GM18868 (cell line): ENCODE data around the gene FHL3.
"Not testable (repeated sequence)": the region's sequence is repeated elsewhere in the genome, so short reads cannot be mapped to it uniquely, and the experiment has no call there.

ENCODE experiments used
- ATAC-seq: cut with Tn5 transposase; IDR thresholded peaks from one replicate; pipeline ENCODE4 v1.9.1; 2021; ENCODE audit warnings: mild to moderate bottlenecking, moderate library complexity; ENCODE audit not compliant: unreplicated experiment

Gene FHL3

GRCh38 chr1:38037221-38037939, 32.1 kb upstream of the FHL3 start:
- no peak for ATAC-seq

- ATAC-seq, result no peak
Measured at GRCh38 chr1:38034871-38035270, 29.6 kb upstream of the FHL3 start.

- ATAC-seq, result not testable (repeated sequence)
Measured at GRCh38 chr1:38032992-38033391, 27.7 kb upstream of the FHL3 start.

GRCh38 chr1:38031513-38031866, 26.2 kb upstream of the FHL3 start:
- ATAC-seq, result no peak

GRCh38 chr1:38030596-38031512, 25.5 kb upstream of the FHL3 start:
- ATAC-seq, result no peak

GRCh38 chr1:38029685-38030511, 24.6 kb upstream of the FHL3 start:
- ATAC-seq, result peak; percentile 53

GRCh38 chr1:38029081-38029681, 23.9 kb upstream of the FHL3 start:
- no peak for ATAC-seq

- ATAC-seq, result no peak
Measured at GRCh38 chr1:38028671-38029070, 23.4 kb upstream of the FHL3 start.

- peak; percentile 76 for ATAC-seq
Measured at GRCh38 chr1:38028105-38028591, 22.8 kb upstream of the FHL3 start.

- no peak for ATAC-seq
Measured at GRCh38 chr1:38027201-38028104, 22.1 kb upstream of the FHL3 start.

- no peak for ATAC-seq
Measured at GRCh38 chr1:38026592-38027200, 21.4 kb upstream of the FHL3 start.

GRCh38 chr1:38025664-38026063, 20.4 kb upstream of the FHL3 start:
- ATAC-seq, result no peak

- no peak for ATAC-seq
Measured at GRCh38 chr1:38025233-38025632, 19.9 kb upstream of the FHL3 start.

GRCh38 chr1:38022810-38023209, 17.5 kb upstream of the FHL3 start:
- ATAC-seq, result no peak

GRCh38 chr1:38021969-38022368, 16.7 kb upstream of the FHL3 start:
- ATAC-seq, result no peak

GRCh38 chr1:38020396-38020795, 15.1 kb upstream of the FHL3 start:
- ATAC-seq, result no peak

- ATAC-seq, result no peak
Measured at GRCh38 chr1:38018864-38019343, 13.6 kb upstream of the FHL3 start.

- ATAC-seq, result no peak
Measured at GRCh38 chr1:38015978-38016725, 10.8 kb upstream of the FHL3 start.
